ENCODE results near the gene NOPCHAP1. TPM values are rescaled to one million over a fixed set of nuclear protein-coding genes. Genes with fewer than 3 reads are reported as not detected.

Gene NOPCHAP1
- total RNA-seq, 2 donors from 2014 or later: 26.1 to 29.1 TPM

GRCh38 chr12:104960464-104960863 is 25.7 kb upstream of the NOPCHAP1 start:
- 98 to 100% methylated on average over 4 of the region's 4 CpGs for WGBS, 2 experiments (ENCODE audit: insufficient coverage in 1 of 2, insufficient read length in 1 of 2)
- Histone ChIP-seq H3K27me3 (ENCODE audit: control insufficient read depth, insufficient read depth, low read length, poor library complexity, severe bottlenecking) (peaks cover 49% of the 10 kb centered on the region), H3K9me3 (ENCODE audit: control insufficient read depth, low read length) (no peaks in the 10 kb centered on the region), H3K9ac (ENCODE audit: extremely low read depth, low read length, poor library complexity, severe bottlenecking) (no peak overlapping the region), H3K4me3 (ENCODE audit: low read length) (no peak overlapping the region), H3K36me3 (ENCODE audit: control insufficient read depth, insufficient read depth, low read length) (no peaks in the 10 kb centered on the region), H3K27ac (ENCODE audit: low read depth, low read length) (no peak overlapping the region), H3K4me1 (ENCODE audit: control insufficient read depth, insufficient read depth, low read length) (no peaks in the 10 kb centered on the region)
- Mint-ChIP-seq H3K27ac (no peak overlapping the region), H3K9me3 (no peaks in the 10 kb centered on the region), H3K4me1 (peaks cover 7% of the 10 kb centered on the region), H3K27me3 (ENCODE audit: insufficient read depth) (peaks cover 76% of the 10 kb centered on the region), H3K36me3 (ENCODE audit: low read depth) (no peaks in the 10 kb centered on the region), H3K4me3 (no peak overlapping the region)
- no peak for TF ChIP-seq CTCF (conservative IDR thresholded peaks at IDR 0.05)
- no peak for DNase-seq

- Mint-ChIP-seq H3K9me3 (peaks cover 1% of the 10 kb centered on the region), H3K27ac (no peak overlapping the region), H3K27me3 (ENCODE audit: insufficient read depth) (peaks cover 51% of the 10 kb centered on the region), H3K36me3 (ENCODE audit: low read depth) (no peaks in the 10 kb centered on the region), H3K4me1 (peaks cover 7% of the 10 kb centered on the region), H3K4me3 (no peak overlapping the region)
- no peaks in the 10 kb centered on the region for H3K36me3 ChIP-seq (ENCODE audit: control insufficient read depth, insufficient read depth, low read length)
- DNase-seq: no peak
- H3K9ac ChIP-seq (ENCODE audit: extremely low read depth, low read length, poor library complexity, severe bottlenecking): no peak overlapping the region
- no peaks in the 10 kb centered on the region for H3K9me3 ChIP-seq (ENCODE audit: control insufficient read depth, low read length)
- TF ChIP-seq CTCF (conservative IDR thresholded peaks at IDR 0.05): no peak
- no peak overlapping the region for H3K4me3 ChIP-seq (ENCODE audit: low read length)
- peaks cover 22% of the 10 kb centered on the region for H3K27me3 ChIP-seq (ENCODE audit: control insufficient read depth, insufficient read depth, low read length, poor library complexity, severe bottlenecking)
- H3K4me1 ChIP-seq (ENCODE audit: control insufficient read depth, insufficient read depth, low read length): no peaks in the 10 kb centered on the region
- H3K27ac ChIP-seq (ENCODE audit: low read depth, low read length): no peak overlapping the region
- 89 to 94% methylated on average over 1 to 5 of the region's 6 CpGs for WGBS, 2 experiments (ENCODE audit: insufficient coverage in 1 of 2, insufficient read length in 1 of 2)
Measured at GRCh38 chr12:104963757-104964156, 22.4 kb upstream of the NOPCHAP1 start.

GRCh38 chr12:104964167-104964855 is 21.8 kb upstream of the NOPCHAP1 start:
- H3K9me3 Mint-ChIP-seq: peaks cover 1% of the 10 kb centered on the region
- no peak overlapping the region for H3K27ac Mint-ChIP-seq
- H3K36me3 Mint-ChIP-seq (ENCODE audit: low read depth): no peaks in the 10 kb centered on the region
- Histone ChIP-seq H3K9ac (ENCODE audit: extremely low read depth, low read length, poor library complexity, severe bottlenecking) (no peak overlapping the region), H3K27ac (ENCODE audit: low read depth, low read length) (no peak overlapping the region), H3K9me3 (ENCODE audit: control insufficient read depth, low read length) (no peaks in the 10 kb centered on the region), H3K4me1 (ENCODE audit: control insufficient read depth, insufficient read depth, low read length) (no peaks in the 10 kb centered on the region), H3K36me3 (ENCODE audit: control insufficient read depth, insufficient read depth, low read length) (no peaks in the 10 kb centered on the region), H3K27me3 (ENCODE audit: control insufficient read depth, insufficient read depth, low read length, poor library complexity, severe bottlenecking) (peaks cover 16% of the 10 kb centered on the region), H3K4me3 (ENCODE audit: low read length) (no peak overlapping the region)
- peaks cover 45% of the 10 kb centered on the region for H3K27me3 Mint-ChIP-seq (ENCODE audit: insufficient read depth)
- no peak for DNase-seq
- no peak for TF ChIP-seq CTCF (conservative IDR thresholded peaks at IDR 0.05)
- H3K4me1 Mint-ChIP-seq: peaks cover 7% of the 10 kb centered on the region
- H3K4me3 Mint-ChIP-seq: no peak overlapping the region
- WGBS, 2 experiments (ENCODE audit: insufficient coverage in 1 of 2, insufficient read length in 1 of 2): 66 to 88% methylated on average over 6 to 8 of the region's 8 CpGs
